ENCODE data around the gene RNF115. TPM values are rescaled to one million over a fixed set of nuclear protein-coding genes. Genes with fewer than 3 reads are reported as not detected.

The RNF115 gene
- total and polyA plus RNA-seq, 2 of the 8 experiments (the other 6 are each of a cell fraction or from before 2014, with no cell fraction given) = 4.7 to 10.8 TPM

GRCh38 chr1:145784409-145784808 lies 39.5 kb downstream of the RNF115 start:
- Histone ChIP-seq H3K27ac (ENCODE audit: low read depth, low read length) (no peak overlapping the region), H2BK5ac (ENCODE audit: low read depth, low read length) (no peak overlapping the region), H2AK5ac (ENCODE audit: low read depth, low read length) (no peak overlapping the region), H4K8ac (ENCODE audit: extremely low read depth, insufficient read depth, low read length) (no peak overlapping the region), H2AFZ (ENCODE audit: low read length) (no peak overlapping the region), H2BK20ac (ENCODE audit: low read length) (no peak overlapping the region), H3K79me2 (ENCODE audit: control insufficient read depth in 1 of 2, insufficient read depth in 2 of 2, low read length in 2 of 2) (no peaks in the 10 kb centered on the region), H2BK15ac (ENCODE audit: low read length) (no peak overlapping the region), H4K5ac (ENCODE audit: insufficient read length, low read depth, low read length) (no peak overlapping the region), H3K4me1 (replicated peaks in 1 of 4; ENCODE audit: control insufficient read depth in 3 of 4, insufficient read depth in 4 of 4, low read length in 3 of 4) (no peaks in the 10 kb centered on the region), H4K20me1 (replicated peaks in 1 of 2; ENCODE audit: control insufficient read depth in 1 of 2, insufficient read depth in 2 of 2, low read length in 2 of 2) (peaks cover 0 to 1% of the 10 kb centered on the region in 2 experiments), H3K23me2 (ENCODE audit: low read depth, low read length) (no peaks in the 10 kb centered on the region), H3K9ac (replicated peaks in 1 of 4; ENCODE audit: extremely low read depth in 1 of 4, low read depth in 3 of 4, low read length in 3 of 4) (no peak overlapping the region), H2BK12ac (ENCODE audit: low read depth, low read length) (no peak overlapping the region), H3K9me3 (ENCODE audit: insufficient read depth in 2 of 2, low read depth in 1 of 2, low read length in 1 of 2) (no peaks in the 10 kb centered on the region), H3K36me3 (ENCODE audit: control insufficient read depth in 2 of 4, insufficient read depth in 4 of 4, low read length in 3 of 4) (no peaks in the 10 kb centered on the region; a peak in 1 of 8 replicates), H3K23ac (ENCODE audit: insufficient read length) (no peak overlapping the region), H3K18ac (ENCODE audit: extremely low read depth, low read length) (no peak overlapping the region), H3K4ac (replicated peaks; ENCODE audit: insufficient read length, low read depth, low read length) (no peak overlapping the region), H3K14ac (ENCODE audit: insufficient read length) (no peak overlapping the region), H3K27me3 (replicated peaks in 1 of 4; ENCODE audit: control insufficient read depth in 3 of 4, extremely low read depth in 1 of 4, insufficient read depth in 3 of 4, low read length in 3 of 4) (no peaks in the 10 kb centered on the region), H3K56ac (replicated peaks; ENCODE audit: insufficient read length, low read depth, low read length) (no peak overlapping the region), H3K79me1 (ENCODE audit: low read depth, low read length) (no peaks in the 10 kb centered on the region), H3K4me2 (ENCODE audit: insufficient read depth in 1 of 2, low read depth in 2 of 2, low read length in 2 of 2) (no peak overlapping the region), H2BK120ac (replicated peaks; ENCODE audit: low read depth, low read length) (no peak overlapping the region), H3K4me3 (ENCODE audit: extremely low read depth in 1 of 4, insufficient read depth in 2 of 4, low read depth in 3 of 4, low read length in 4 of 4) (no peak overlapping the region), H4K91ac (replicated peaks; ENCODE audit: insufficient read length, low read length) (no peak overlapping the region)
- WGBS, 2 experiments (ENCODE audit: extremely low coverage in 1 of 2, insufficient coverage in 1 of 2, insufficient read length in 1 of 2, insufficient replicate concordance in 2 of 2, low coverage in 1 of 2, low lambda C conversion rate in 2 of 2, missing lambda C conversion rate in 1 of 2) = 93% methylated on average over 3 of the region's 3 CpGs; no CpG with 5 or more reads in 1 of the 2 experiments
- FAIRE-seq = no peak
- ChIA-PET POLR2A (ENCODE audit: partially characterized antibody) (no interaction called here), CTCF (ENCODE audit: partially characterized antibody) (interaction anchor here (1.9 kb wide), 1 partner anchor 61 kb away, joined by 5 read pairs; the partner anchor contains the start of gene NUDT17)
- DNase-seq (ENCODE audit: low read depth in 1 of 2, low spot score in 2 of 2) = no peak
- TF ChIP-seq HDAC6 (IDR thresholded peaks at IDR 0.05; ENCODE audit: low read depth, low read length) (no peak), CREB1 (IDR thresholded peaks at IDR 0.05) (no peak), BCL11A (IDR thresholded peaks at IDR 0.05; ENCODE audit: low read depth in 2 of 2, low read length in 2 of 2) (no peak), BACH1 (IDR thresholded peaks at IDR 0.05; ENCODE audit: low read length) (no peak), SP1 (IDR thresholded peaks at IDR 0.05; ENCODE audit: low read depth, low read length) (no peak), SIN3A (conservative IDR thresholded peaks at IDR 0.05 in 1 of 2, IDR thresholded peaks at IDR 0.05 in 1 of 2; ENCODE audit: low read depth in 1 of 2, low read length in 2 of 2) (no peak), CTCF (IDR thresholded peaks at IDR 0.05; ENCODE audit: control extremely low read depth in 1 of 3, insufficient read depth in 1 of 3, low read depth in 1 of 3, low read length in 3 of 3) (no peak), SRF (IDR thresholded peaks at IDR 0.05; ENCODE audit: low read depth, low read length) (no peak), EGR1 (IDR thresholded peaks at IDR 0.05; ENCODE audit: borderline replicate concordance, low read depth, low read length) (no peak)
- TF ChIP-seq, protein P1, sequence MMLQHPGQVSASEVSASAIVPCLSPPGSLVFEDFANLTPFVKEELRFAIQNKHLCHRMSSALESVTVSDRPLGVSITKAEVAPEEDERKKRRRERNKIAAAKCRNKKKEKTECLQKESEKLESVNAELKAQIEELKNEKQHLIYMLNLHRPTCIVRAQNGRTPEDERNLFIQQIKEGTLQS (IDR thresholded peaks at IDR 0.05; ENCODE audit: insufficient read depth, low read depth, low read length) = no peak
- TF ChIP-seq, protein P2, sequence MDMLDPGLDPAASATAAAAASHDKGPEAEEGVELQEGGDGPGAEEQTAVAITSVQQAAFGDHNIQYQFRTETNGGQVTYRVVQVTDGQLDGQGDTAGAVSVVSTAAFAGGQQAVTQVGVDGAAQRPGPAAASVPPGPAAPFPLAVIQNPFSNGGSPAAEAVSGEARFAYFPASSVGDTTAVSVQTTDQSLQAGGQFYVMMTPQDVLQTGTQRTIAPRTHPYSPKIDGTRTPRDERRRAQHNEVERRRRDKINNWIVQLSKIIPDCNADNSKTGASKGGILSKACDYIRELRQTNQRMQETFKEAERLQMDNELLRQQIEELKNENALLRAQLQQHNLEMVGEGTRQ (IDR thresholded peaks at IDR 0.05; ENCODE audit: low read length) = no peak

All from H1 (cell line).